GM12874 (cell line): Measurements from ENCODE around the gene PSMD12.

ENCODE experiments used
- CTCF ChIP-seq: IDR thresholded peaks from 2 replicates; pipeline ENCODE4 v1.5.1; 2011; ENCODE audit warnings: low read depth, mild to moderate bottlenecking, control low read depth, low read length, moderate library complexity; ENCODE audit not compliant: insufficient read depth

Gene PSMD12

GRCh38 chr17:67376415-67376736, 10.0 kb upstream of the PSMD12 start:
- no peak for TF ChIP-seq CTCF

- no peak for TF ChIP-seq CTCF
These were observed 9.3 kb upstream of the PSMD12 start for GRCh38 chr17:67375716-67376115.

GRCh38 chr17:67375054-67375427, 8.7 kb upstream of the PSMD12 start:
- no peak for TF ChIP-seq CTCF

- peak; percentile 83 for TF ChIP-seq CTCF
These were observed 8.1 kb upstream of the PSMD12 start for GRCh38 chr17:67374329-67375053.

- TF ChIP-seq CTCF = no peak
These were observed 6.4 kb upstream of the PSMD12 start for GRCh38 chr17:67372751-67373150.

GRCh38 chr17:67369676-67370075, 3.3 kb upstream of the PSMD12 start:
- TF ChIP-seq CTCF = no peak

GRCh38 chr17:67365738-67366192, 612 bp downstream of the PSMD12 start:
- TF ChIP-seq CTCF = no peak
